Nucleus accumbens (tissue), 56 donors: ENCODE measurements around the gene SELENOP.

Source experiments
- DNase-seq, 56 donors: peaks; one replicate each; lab custom pipeline; 2025; lab: John Stamatoyannopoulos, UW

Gene SELENOP

DNA sequence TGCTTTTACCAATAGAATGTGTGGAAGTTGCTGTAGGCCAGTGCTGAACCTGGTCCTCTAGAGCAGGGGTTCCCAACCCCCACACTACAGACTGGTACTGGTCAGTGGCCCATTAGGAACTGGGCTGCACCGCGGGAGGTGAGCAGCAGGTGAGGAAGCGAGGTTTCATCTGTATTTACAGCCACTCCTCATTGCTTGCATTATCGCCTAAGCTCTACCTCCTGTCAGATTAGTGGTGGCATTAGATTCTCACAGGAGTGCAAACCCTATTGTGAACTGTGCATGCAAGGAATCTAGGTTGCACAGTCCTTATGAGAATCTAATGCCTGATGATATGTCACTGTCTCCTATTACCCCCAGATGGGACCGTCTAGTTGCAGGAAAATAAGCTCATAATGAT lies 61.2 kb downstream of the SELENOP start:
- no peak for DNase-seq
